Neural progenitor cell (in vitro differentiated cells): Measurements from ENCODE around the gene RHBDL2. TPM values are rescaled to one million over a fixed set of nuclear protein-coding genes. Genes with fewer than 3 reads are reported as not detected.
A peak's percentile ranks its signal among the peaks of the same experiment; 100 is the strongest.

ENCODE experiments used
- DNase-seq: peaks from one replicate; pipeline ENCODE4 v3.0.0-alpha.2; 2016; ENCODE audit warnings: low spot score
- H2AFZ ChIP-seq: fragments of 200-600 bp; sonication (generic); replicated peaks from 2 replicates; pipeline ENCODE4 v1.6.1; 2016; ENCODE audit warnings: antibody characterized with exemption
- H3F3A ChIP-seq: fragments of 200-600 bp; sonication (generic); 2 replicates; pipeline ENCODE4 v1.6.1; 2016; ENCODE audit warnings: antibody characterized with exemption, low read depth
- H3K27ac ChIP-seq: fragments of 200-600 bp; sonication (generic); 2 replicates; pipeline ENCODE4 v1.5.1; 2016; ENCODE audit warnings: mild to moderate bottlenecking
- H3K27me3 ChIP-seq: fragments of 200-600 bp; sonication (generic); 2 replicates; pipeline ENCODE4 v1.6.1; 2016; ENCODE audit warnings: mild to moderate bottlenecking, moderate library complexity
- H3K36me3 ChIP-seq: fragments of 200-600 bp; sonication (generic); 2 replicates; pipeline ENCODE4 v1.5.1; 2016
- H3K4me1 ChIP-seq: fragments of 200-600 bp; sonication (generic); 2 replicates; pipeline ENCODE4 v1.6.1; 2016; ENCODE audit warnings: mixed run types
- H3K4me2 ChIP-seq: fragments of 200-600 bp; sonication (generic); 2 replicates; pipeline ENCODE4 v1.6.1; 2016
- H3K4me3 ChIP-seq: fragments of 200-600 bp; sonication (generic); 2 replicates; pipeline ENCODE4 v1.5.1; 2016
- H3K79me2 ChIP-seq: fragments of 200-600 bp; sonication (generic); 2 replicates; pipeline ENCODE4 v1.6.1; 2016; ENCODE audit warnings: low read depth
- H3K9ac ChIP-seq: fragments of 200-600 bp; sonication (generic); 2 replicates; pipeline ENCODE4 v1.6.1; 2016
- H3K9me3 ChIP-seq: fragments of 200-600 bp; sonication (generic); 2 replicates; pipeline ENCODE4 v1.5.1; 2016; ENCODE audit warnings: low read depth
- H4K20me1 ChIP-seq: fragments of 200-600 bp; sonication (generic); 2 replicates; pipeline ENCODE4 v1.6.1; 2016; ENCODE audit warnings: low read depth
- H3K27ac Mint-ChIP-seq: 3 replicates; pipeline ENCODE4 v1.8.0; 2021; ENCODE audit warnings: mixed read lengths
- H3K27me3 Mint-ChIP-seq: 2 replicates; pipeline ENCODE4 v1.8.0; 2022; ENCODE audit warnings: low read depth, mild to moderate bottlenecking, inconsistent platforms, moderate library complexity, mixed read lengths; ENCODE audit not compliant: insufficient read depth
- H3K36me3 Mint-ChIP-seq: 3 replicates; pipeline ENCODE4 v1.8.0; 2021; ENCODE audit warnings: mixed read lengths
- H3K4me1 Mint-ChIP-seq: 3 replicates; pipeline ENCODE4 v1.8.0; 2021; ENCODE audit warnings: mixed read lengths
- H3K4me3 Mint-ChIP-seq: 3 replicates; pipeline ENCODE4 v1.8.0; 2021; ENCODE audit warnings: mild to moderate bottlenecking, moderate library complexity, mixed read lengths
- H3K9me3 Mint-ChIP-seq: 3 replicates; pipeline ENCODE4 v1.8.0; 2020; ENCODE audit warnings: mixed read lengths
- CTCF ChIP-seq: fragments of 200-600 bp; sonication (generic); IDR thresholded peaks from 2 replicates; pipeline ENCODE4 v1.5.1; 2017; ENCODE audit warnings: antibody characterized with exemption, mild to moderate bottlenecking
- EZH2 ChIP-seq: fragments of 200-600 bp; sonication (generic); IDR thresholded peaks from 2 replicates; pipeline ENCODE4 v1.6.1; 2017; ENCODE audit warnings: antibody characterized with exemption, mild to moderate bottlenecking, moderate library complexity
- EZH2phosphoT487 ChIP-seq: fragments of 200-600 bp; sonication (generic); IDR thresholded peaks from 2 replicates; pipeline ENCODE4 v1.6.1; 2017; ENCODE audit warnings: antibody characterized with exemption
- total RNA-seq: library from RNA; depleted of rRNA; stranded (reverse); fragments of >200 nt; gene quantifications from 2 replicates; pipeline ENCODE4 v1.2.3, GENCODE V29; 2015; ENCODE audit warnings: low replicate concordance

The RHBDL2 gene
- total RNA-seq, 1 donor from 2014 or later: not detected

- H3F3A ChIP-seq: no peaks in the 10 kb centered on the region
- no peaks in the 10 kb centered on the region for H3K36me3 ChIP-seq
- no peak overlapping the region for H3K4me2 ChIP-seq
- no peak for DNase-seq
- H3K27ac Mint-ChIP-seq: no peak overlapping the region
- peaks cover 3% of the 10 kb centered on the region for H3K4me1 Mint-ChIP-seq
- H4K20me1 ChIP-seq: no peaks in the 10 kb centered on the region
- TF ChIP-seq EZH2: no peak
- no peak for TF ChIP-seq CTCF
- TF ChIP-seq EZH2phosphoT487: no peak
- no peak overlapping the region for H2AFZ ChIP-seq
- H3K36me3 Mint-ChIP-seq: no peaks in the 10 kb centered on the region
- H3K27me3 Mint-ChIP-seq: no peaks in the 10 kb centered on the region
- no peak overlapping the region for H3K9ac ChIP-seq
- no peaks in the 10 kb centered on the region for H3K4me1 ChIP-seq
- H3K27me3 ChIP-seq: no peaks in the 10 kb centered on the region
- no peak overlapping the region for H3K4me3 ChIP-seq
- no peaks in the 10 kb centered on the region for H3K79me2 ChIP-seq
- H3K4me3 Mint-ChIP-seq: no peak overlapping the region
- peaks cover 2% of the 10 kb centered on the region for H3K9me3 Mint-ChIP-seq
- H3K9me3 ChIP-seq: no peaks in the 10 kb centered on the region
- H3K27ac ChIP-seq: no peak overlapping the region
Measured at GRCh38 chr1:38942664-38943428, 1.2 kb upstream of the RHBDL2 start.

- TF ChIP-seq EZH2 (no peak), CTCF (no peak), EZH2phosphoT487 (no peak)
- Mint-ChIP-seq H3K27ac (no peak overlapping the region), H3K4me1 (peaks cover 3% of the 10 kb centered on the region), H3K36me3 (no peaks in the 10 kb centered on the region), H3K4me3 (no peak overlapping the region), H3K27me3 (no peaks in the 10 kb centered on the region), H3K9me3 (no peaks in the 10 kb centered on the region)
- no peaks in the 10 kb centered on the region for H4K20me1 ChIP-seq
- no peaks in the 10 kb centered on the region for H3K36me3 ChIP-seq
- no peak for DNase-seq
- no peaks in the 10 kb centered on the region for H3K4me1 ChIP-seq
- peak overlapping the region; percentile 98 for H2AFZ ChIP-seq
- no peaks in the 10 kb centered on the region for H3K27me3 ChIP-seq
- no peak overlapping the region for H3K9ac ChIP-seq
- no peaks in the 10 kb centered on the region for H3F3A ChIP-seq
- H3K9me3 ChIP-seq: no peaks in the 10 kb centered on the region
- H3K4me2 ChIP-seq: no peak overlapping the region
- no peak overlapping the region for H3K27ac ChIP-seq
- no peak overlapping the region for H3K4me3 ChIP-seq
- H3K79me2 ChIP-seq: no peaks in the 10 kb centered on the region
Measured at GRCh38 chr1:38941093-38941492, 537 bp downstream of the RHBDL2 start.

- Mint-ChIP-seq H3K36me3 (no peaks in the 10 kb centered on the region), H3K27me3 (no peaks in the 10 kb centered on the region), H3K4me3 (no peak overlapping the region), H3K4me1 (peaks cover 3% of the 10 kb centered on the region), H3K27ac (no peak overlapping the region), H3K9me3 (no peaks in the 10 kb centered on the region)
- no peak for TF ChIP-seq EZH2phosphoT487
- TF ChIP-seq EZH2: no peak
- Histone ChIP-seq H2AFZ (no peak overlapping the region), H3K27me3 (no peaks in the 10 kb centered on the region), H3K36me3 (no peaks in the 10 kb centered on the region), H3F3A (no peaks in the 10 kb centered on the region), H3K9ac (no peak overlapping the region), H3K4me2 (no peak overlapping the region), H3K79me2 (no peaks in the 10 kb centered on the region), H3K27ac (no peak overlapping the region), H3K4me1 (no peaks in the 10 kb centered on the region), H3K9me3 (no peaks in the 10 kb centered on the region), H3K4me3 (no peak overlapping the region), H4K20me1 (no peaks in the 10 kb centered on the region)
- no peak for DNase-seq
Measured at GRCh38 chr1:38940339-38941047, 1.1 kb downstream of the RHBDL2 start.
